Gastroesophageal sphincter (tissue), 4 donors: ENCODE measurements around the gene CUL9. TPM values are rescaled to one million over a fixed set of nuclear protein-coding genes. Genes with fewer than 3 reads are reported as not detected.

ENCODE experiments used
- ATAC-seq: fragments of 150-250 bp; one replicate; pipeline ENCODE4 v1.9.1; 2016; ENCODE audit warnings: mild to moderate bottlenecking, moderate library complexity
- H3K27ac ChIP-seq, 4 donors: fragments of 200-600 bp; sonication (generic) in 3 of 4; 1 replicate in 3 of 4; 2 replicates in 1 of 4; pipeline ENCODE4 v1.5.1; 2016 to 2019
- H3K27me3 ChIP-seq: fragments of 200-600 bp; sonication (generic); one replicate; pipeline ENCODE4 v1.5.1; 2019
- H3K36me3 ChIP-seq, 2 donors: fragments of 200-600 bp; sonication (generic); one replicate each; pipeline ENCODE4 v1.5.1; 2019; ENCODE audit warnings: control low read depth in 1 of 2
- H3K4me1 ChIP-seq, 3 donors: fragments of 200-600 bp; sonication (generic); 1 replicate in 2 of 3; 2 replicates in 1 of 3; pipeline ENCODE4 v1.5.1; 2016 to 2019; ENCODE audit warnings: control low read depth in 2 of 3
- H3K4me3 ChIP-seq, 2 donors: fragments of 200-600 bp; sonication (generic); one replicate each; pipeline ENCODE4 v1.5.1; 2019; ENCODE audit warnings: mild to moderate bottlenecking in 1 of 2, moderate library complexity in 1 of 2
- H3K9me3 ChIP-seq, 3 donors: fragments of 200-600 bp; sonication (generic); one replicate each; pipeline ENCODE4 v1.5.1; 2017 to 2019; ENCODE audit warnings: control low read depth in 2 of 3
- CTCF ChIP-seq, 4 experiments: fragments of 200-600 bp in 2 of 4; fragments of 450-650 bp in 2 of 4; sonication (generic) in 1 of 4; IDR thresholded peaks; one replicate each; pipeline ENCODE4 v1.5.1; 2017 to 2019; ENCODE audit warnings: antibody characterized with exemption in 4 of 4, mild to moderate bottlenecking in 2 of 4, moderate library complexity in 2 of 4
- EP300 ChIP-seq: sonication (generic); formaldehyde crosslinking; IDR thresholded peaks from one replicate; pipeline ENCODE4 v1.6.1; 2017; ENCODE audit warnings: antibody characterized with exemption, mild to moderate bottlenecking
- POLR2A ChIP-seq, 2 donors: fragments of 450-650 bp; IDR thresholded peaks; one replicate each; pipeline ENCODE4 v1.6.1; 2017; ENCODE audit warnings: antibody characterized with exemption in 2 of 2, mild to moderate bottlenecking in 2 of 2, moderate library complexity in 1 of 2
- POLR2AphosphoS5 ChIP-seq: sonication (generic); formaldehyde crosslinking; IDR thresholded peaks from one replicate; pipeline ENCODE4 v1.6.1; 2017; ENCODE audit warnings: antibody characterized with exemption
- WGBS, 2 donors: methylation state at CpG; one replicate each; pipeline ENCODE4 v1.1.5; 2018; ENCODE audit warnings: low coverage in 1 of 2; 5-methylcytosine and 5-hydroxymethylcytosine counted together
- total RNA-seq, 4 donors: library from RNA; depleted of rRNA; stranded (reverse); fragments of >200 nt; gene quantifications; one replicate each; pipeline ENCODE4 v1.1.0, GENCODE V29; 2016

The CUL9 gene
- total RNA-seq, 4 donors from 2014 or later, result 23.2 to 36.6 (median 24.2) TPM

DNA sequence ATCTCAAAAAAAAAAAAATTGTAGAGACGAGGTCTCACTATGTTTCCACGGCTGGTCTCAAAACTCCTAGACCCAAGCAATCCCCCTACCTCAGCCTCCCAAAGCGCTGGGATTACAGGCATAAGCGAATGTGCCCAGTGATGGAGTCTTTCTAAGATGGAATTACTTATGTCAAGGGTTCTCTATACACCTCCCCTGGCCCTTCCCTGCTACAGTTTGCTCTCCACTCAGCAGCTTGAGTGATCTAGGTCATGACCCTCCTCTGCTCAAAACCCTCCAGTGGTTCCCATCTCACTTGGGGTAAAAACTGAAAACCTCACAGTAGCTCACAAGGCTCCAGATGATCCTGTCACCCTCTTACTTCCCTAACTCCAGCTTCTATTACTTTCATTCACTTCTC, 49.1 kb downstream of the CUL9 start:
- Histone ChIP-seq H3K36me3 (no peaks in the 10 kb centered on the region), H3K27me3 (no peaks in the 10 kb centered on the region), H3K9me3 (no peaks in the 10 kb centered on the region), H3K27ac (no peak overlapping the region), H3K4me1 (peaks cover 0 to 23% (median 6%) of the 10 kb centered on the region in 3 donors), H3K4me3 (no peak overlapping the region)
- no peak for ATAC-seq
- TF ChIP-seq CTCF (IDR thresholded peaks at IDR 0.05), result no peak
- WGBS, 2 donors, result 88 to 94% methylated on average over 3 to 4 of the region's 4 CpGs

DNA sequence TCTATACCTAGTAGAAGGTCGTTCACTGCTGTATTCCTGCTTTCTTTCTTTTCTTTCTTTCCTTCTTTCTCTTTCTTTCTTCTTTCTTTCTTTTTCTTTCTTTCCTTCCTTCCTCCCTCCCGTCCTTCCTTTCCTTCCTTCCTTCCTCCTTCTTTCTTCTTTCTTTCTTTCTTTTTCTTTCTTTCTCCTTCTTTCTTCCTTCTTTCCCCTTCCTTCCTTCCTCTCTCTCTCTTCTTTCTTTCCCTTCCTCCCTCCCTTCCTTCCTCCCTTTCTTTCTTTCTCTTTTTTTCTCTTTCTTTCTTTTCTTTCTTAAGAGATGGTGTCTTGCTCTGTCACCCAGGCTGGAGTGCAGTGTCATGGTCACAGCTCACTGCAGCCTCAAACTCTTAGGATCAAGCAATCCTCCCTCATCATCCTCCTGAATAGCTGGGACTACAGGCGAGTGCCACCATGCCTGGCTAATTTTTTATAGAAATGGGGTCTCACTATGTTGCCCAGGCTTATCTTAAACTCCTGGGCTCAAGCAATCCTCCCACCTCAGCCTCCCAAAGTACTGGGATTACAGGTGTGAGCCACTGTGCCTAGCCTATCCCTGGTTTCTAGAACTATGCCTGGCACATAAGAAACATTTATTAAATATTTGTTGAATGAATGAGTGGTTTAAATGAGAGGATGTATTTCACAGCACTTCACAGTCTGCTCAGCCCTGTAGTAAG, 49.9 kb downstream of the CUL9 start:
- no peaks in the 10 kb centered on the region for H3K9me3 ChIP-seq
- H3K36me3 ChIP-seq, result no peaks in the 10 kb centered on the region
- no peak overlapping the region for H3K27ac ChIP-seq
- no peak for ATAC-seq
- H3K4me3 ChIP-seq, result no peak overlapping the region
- WGBS, 2 donors, result 48 to 76% methylated on average over 3 of the region's 3 CpGs
- H3K4me1 ChIP-seq, result peaks cover 0 to 23% (median 6%) of the 10 kb centered on the region in 3 donors
- H3K27me3 ChIP-seq, result no peaks in the 10 kb centered on the region
- no peak for TF ChIP-seq POLR2AphosphoS5
- no peak for TF ChIP-seq EP300
- TF ChIP-seq CTCF (IDR thresholded peaks at IDR 0.05), result no peak
- no peak for TF ChIP-seq POLR2A (IDR thresholded peaks at IDR 0.05)

- Histone ChIP-seq H3K36me3 (no peaks in the 10 kb centered on the region), H3K4me1 (no peaks in the 10 kb centered on the region), H3K9me3 (peaks cover 0 to 12% (median 0%) of the 10 kb centered on the region in 3 donors), H3K27ac (no peak overlapping the region), H3K4me3 (no peak overlapping the region), H3K27me3 (peaks cover 32% of the 10 kb centered on the region)
- WGBS, 2 donors, result 90 to 100% methylated on average over 2 of the region's 2 CpGs
- ATAC-seq, result no peak
- TF ChIP-seq POLR2A (IDR thresholded peaks at IDR 0.05) (no peak), CTCF (IDR thresholded peaks at IDR 0.05) (no peak), POLR2AphosphoS5 (no peak), EP300 (no peak)
Observed at GRCh38 chr6:43235841-43236240, 53.8 kb downstream of the CUL9 start.

- TF ChIP-seq CTCF (IDR thresholded peaks at IDR 0.05) (no peak), POLR2AphosphoS5 (no peak), EP300 (no peak), POLR2A (IDR thresholded peaks at IDR 0.05) (no peak)
Observed at GRCh38 chr6:43239054-43239453, 57.1 kb downstream of the CUL9 start.

GRCh38 chr6:43240950-43241349, 59.0 kb downstream of the CUL9 start:
- Histone ChIP-seq H3K4me3 (no peak overlapping the region), H3K27me3 (peaks cover 81% of the 10 kb centered on the region), H3K36me3 (no peaks in the 10 kb centered on the region), H3K4me1 (no peaks in the 10 kb centered on the region), H3K27ac (no peak overlapping the region), H3K9me3 (peaks cover 0 to 12% (median 0%) of the 10 kb centered on the region in 3 donors)
- TF ChIP-seq CTCF (IDR thresholded peaks at IDR 0.05) (no peak), POLR2A (IDR thresholded peaks at IDR 0.05) (no peak), POLR2AphosphoS5 (no peak), EP300 (no peak)
- 63% methylated on average over 1 of the region's 1 CpG; no CpG with 5 or more reads in 1 of the 2 donors for WGBS, 2 donors
- no peak for ATAC-seq

More at GRCh38 chr6:43239054-43239453, 57.1 kb downstream of the CUL9 start:
- Histone ChIP-seq H3K27ac (no peak overlapping the region), H3K4me3 (no peak overlapping the region), H3K27me3 (peaks cover 62% of the 10 kb centered on the region), H3K36me3 (no peaks in the 10 kb centered on the region), H3K4me1 (no peaks in the 10 kb centered on the region), H3K9me3 (peaks cover 0 to 12% (median 0%) of the 10 kb centered on the region in 3 donors)
- ATAC-seq, result no peak
- 58 to 74% methylated on average over 2 of the region's 2 CpGs for WGBS, 2 donors
